BE2C (cell line): ENCODE measurements around the gene TBKBP1.

Experiments
- DNase-seq: peaks from one replicate; pipeline ENCODE4 v3.0.0-alpha.2; 2020
- H3K27me3 ChIP-seq: fragments of 250-450 bp; sonication (Bioruptor Pico); 2 replicates; pipeline ENCODE4 v1.5.1; 2020; ENCODE audit warnings: mild to moderate bottlenecking
- H3K36me3 ChIP-seq: fragments of 250-450 bp; sonication (Bioruptor Pico); 2 replicates; pipeline ENCODE4 v1.5.1; 2020; ENCODE audit warnings: mild to moderate bottlenecking
- H3K4me1 ChIP-seq: fragments of 250-450 bp; sonication (Bioruptor Pico); 2 replicates; pipeline ENCODE4 v1.5.1; 2020
- H3K4me3 ChIP-seq: 2 replicates; pipeline ENCODE4 v1.5.1; 2011; ENCODE audit warnings: low read depth, low read length
- H3K9me3 ChIP-seq: fragments of 250-450 bp; sonication (Bioruptor Pico); 2 replicates; pipeline ENCODE4 v1.5.1; 2020
- TF ChIP-seq, protein P1 (sequence below): IDR thresholded peaks from 2 replicates; pipeline ENCODE4 v1.5.1; 2012; ENCODE audit warnings: mild to moderate bottlenecking, low read depth, low read length

Gene TBKBP1

DNA sequence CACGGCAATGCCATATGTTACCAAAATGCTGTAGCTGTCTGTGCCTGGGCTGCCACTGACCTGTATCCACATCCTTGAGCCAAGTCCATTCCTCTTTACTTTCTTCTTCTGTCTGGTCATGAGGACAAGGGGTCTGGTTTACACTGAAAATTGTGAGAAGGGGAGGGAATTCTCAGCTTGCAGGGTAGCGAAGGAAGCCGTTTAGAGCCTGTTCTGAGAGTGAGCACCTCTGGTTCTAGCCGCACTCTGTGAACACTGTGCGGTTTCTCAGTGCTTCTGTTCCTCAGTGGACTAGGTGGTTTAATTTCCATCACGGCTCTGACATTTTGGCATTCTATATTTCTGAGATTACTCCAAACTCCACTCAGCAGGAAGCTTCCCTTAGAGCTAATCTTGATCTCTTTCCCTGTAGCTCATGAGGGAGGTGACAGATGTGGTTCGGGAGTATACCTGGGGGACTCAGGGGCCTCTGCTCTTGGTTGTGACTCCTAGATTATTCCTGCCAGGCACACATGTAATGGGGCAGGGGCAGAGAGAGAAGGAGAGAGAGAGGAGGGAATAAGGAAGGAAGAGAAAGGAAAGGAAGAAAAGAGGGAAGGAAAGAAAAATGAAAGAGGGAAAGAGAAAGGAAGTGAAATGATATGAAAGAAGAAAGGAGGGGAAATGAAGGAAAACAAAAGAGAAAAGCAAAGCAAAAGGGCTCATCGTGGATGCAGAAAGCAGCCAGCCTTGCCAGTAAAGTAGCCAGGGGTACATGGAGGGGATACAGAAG is 24.9 kb downstream of the TBKBP1 start:
- H3K27me3 ChIP-seq: no peaks in the 10 kb centered on the region
- no peaks in the 10 kb centered on the region for H3K36me3 ChIP-seq
- H3K4me3 ChIP-seq: no peak overlapping the region
- TF ChIP-seq, protein P1, sequence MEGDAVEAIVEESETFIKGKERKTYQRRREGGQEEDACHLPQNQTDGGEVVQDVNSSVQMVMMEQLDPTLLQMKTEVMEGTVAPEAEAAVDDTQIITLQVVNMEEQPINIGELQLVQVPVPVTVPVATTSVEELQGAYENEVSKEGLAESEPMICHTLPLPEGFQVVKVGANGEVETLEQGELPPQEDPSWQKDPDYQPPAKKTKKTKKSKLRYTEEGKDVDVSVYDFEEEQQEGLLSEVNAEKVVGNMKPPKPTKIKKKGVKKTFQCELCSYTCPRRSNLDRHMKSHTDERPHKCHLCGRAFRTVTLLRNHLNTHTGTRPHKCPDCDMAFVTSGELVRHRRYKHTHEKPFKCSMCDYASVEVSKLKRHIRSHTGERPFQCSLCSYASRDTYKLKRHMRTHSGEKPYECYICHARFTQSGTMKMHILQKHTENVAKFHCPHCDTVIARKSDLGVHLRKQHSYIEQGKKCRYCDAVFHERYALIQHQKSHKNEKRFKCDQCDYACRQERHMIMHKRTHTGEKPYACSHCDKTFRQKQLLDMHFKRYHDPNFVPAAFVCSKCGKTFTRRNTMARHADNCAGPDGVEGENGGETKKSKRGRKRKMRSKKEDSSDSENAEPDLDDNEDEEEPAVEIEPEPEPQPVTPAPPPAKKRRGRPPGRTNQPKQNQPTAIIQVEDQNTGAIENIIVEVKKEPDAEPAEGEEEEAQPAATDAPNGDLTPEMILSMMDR: no peak
- peaks cover 5% of the 10 kb centered on the region; the same call in 1 of the 2 replicates for H3K4me1 ChIP-seq
- DNase-seq: no peak
- no peaks in the 10 kb centered on the region for H3K9me3 ChIP-seq

DNA sequence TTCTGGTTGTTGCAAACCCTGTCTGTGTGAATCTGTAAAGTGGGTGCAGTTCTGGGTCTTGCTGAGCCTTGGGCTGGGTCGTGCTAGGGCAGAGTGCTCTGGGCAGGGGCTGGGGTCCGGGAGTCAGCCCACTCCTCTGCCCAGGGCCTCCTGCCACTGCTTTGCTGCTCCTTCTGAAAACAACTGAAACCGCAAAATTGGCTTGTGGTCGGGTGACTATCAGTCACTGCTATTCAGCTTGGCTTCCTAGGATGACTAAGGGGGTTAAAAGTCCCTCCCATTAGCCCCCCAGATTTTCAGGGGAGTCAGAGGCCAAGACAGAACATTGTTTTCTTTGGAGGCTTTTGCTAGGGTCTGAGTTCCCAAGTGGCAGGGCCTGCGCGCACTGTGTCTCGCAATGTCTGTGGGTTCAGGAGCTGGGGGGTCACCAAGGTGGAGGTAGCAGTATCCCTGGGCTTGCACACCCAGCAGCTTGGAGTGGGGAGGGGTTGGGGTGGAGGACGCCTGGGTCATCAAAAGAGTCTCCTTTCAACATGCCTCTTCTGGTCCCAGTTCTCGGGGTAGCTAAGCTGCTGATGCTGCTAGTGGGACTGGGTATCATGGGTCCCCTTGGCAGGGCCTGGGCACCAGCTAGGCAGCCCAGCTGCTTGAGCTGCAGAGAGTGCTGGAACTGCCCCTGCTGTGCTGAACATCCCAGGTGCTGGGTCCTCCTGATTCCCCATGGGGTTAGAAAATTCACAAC is 25.6 kb downstream of the TBKBP1 start:
- no peaks in the 10 kb centered on the region for H3K9me3 ChIP-seq
- H3K27me3 ChIP-seq: no peaks in the 10 kb centered on the region
- TF ChIP-seq, protein P1: no peak
- DNase-seq: no peak
- peaks cover 5% of the 10 kb centered on the region; the same call in 1 of the 2 replicates for H3K4me1 ChIP-seq
- no peak overlapping the region for H3K4me3 ChIP-seq
- H3K36me3 ChIP-seq: no peaks in the 10 kb centered on the region

DNA sequence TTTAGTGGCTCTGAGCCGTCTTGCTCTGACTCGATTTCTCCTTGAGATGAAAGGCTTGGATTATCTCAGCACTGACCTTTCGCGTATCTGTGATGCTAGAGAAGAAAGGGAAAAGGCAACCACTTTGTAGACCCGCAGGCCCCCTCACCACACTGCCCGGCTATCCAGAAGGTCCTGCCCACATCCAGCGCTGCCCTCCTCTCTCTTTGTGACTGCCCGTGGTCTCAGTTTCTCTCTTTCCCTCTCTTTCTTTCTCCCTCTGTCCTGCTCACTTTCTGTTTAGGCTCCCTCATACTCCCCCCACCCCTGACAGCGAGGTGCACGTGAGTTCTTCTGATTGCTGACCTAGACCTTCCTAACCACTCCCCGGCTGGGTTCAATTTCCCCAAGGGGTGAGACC is 26.2 kb downstream of the TBKBP1 start:
- H3K27me3 ChIP-seq: no peaks in the 10 kb centered on the region
- H3K4me1 ChIP-seq: peaks cover 5% of the 10 kb centered on the region; the same call in 1 of the 2 replicates
- TF ChIP-seq, protein P1: no peak
- no peak overlapping the region for H3K4me3 ChIP-seq
- no peaks in the 10 kb centered on the region for H3K36me3 ChIP-seq
- H3K9me3 ChIP-seq: no peaks in the 10 kb centered on the region
- DNase-seq: no peak

DNA sequence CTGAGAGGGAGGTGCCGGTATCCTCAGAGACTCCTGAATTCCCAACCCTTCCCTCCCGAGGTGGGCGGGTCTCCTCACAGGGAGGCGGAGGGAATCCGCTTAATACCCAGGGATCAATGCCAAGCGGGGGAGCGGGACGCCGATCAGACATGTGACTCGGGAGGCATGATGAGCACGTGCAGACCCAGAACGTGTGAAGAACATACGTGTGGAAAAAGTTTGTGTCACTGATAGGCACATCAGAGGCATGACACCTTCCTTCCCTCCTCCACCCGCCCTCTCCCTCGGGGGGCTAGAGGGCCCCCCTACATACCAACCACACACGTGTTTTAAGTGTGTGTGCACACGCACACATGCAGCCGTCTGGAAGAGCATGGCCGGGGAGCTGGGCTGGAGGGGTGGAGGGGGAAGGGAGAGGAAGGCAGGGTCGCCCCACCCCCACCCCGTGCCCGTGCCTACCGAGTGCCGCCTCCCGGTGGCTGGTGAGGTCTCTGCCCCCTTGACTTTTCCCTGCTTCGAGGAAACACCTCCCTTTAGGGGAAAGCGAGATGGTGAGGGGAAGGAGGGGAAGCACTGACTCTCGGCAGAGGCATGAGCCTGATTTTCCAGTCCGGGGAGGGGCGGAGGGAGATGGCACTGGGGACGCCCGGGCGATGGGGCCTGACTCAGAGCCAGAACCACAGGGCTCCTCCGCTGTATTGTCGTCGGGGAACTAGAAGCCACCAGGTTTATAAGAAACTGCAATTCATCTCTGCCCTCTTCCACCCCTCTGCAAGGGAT is 27.0 kb downstream of the TBKBP1 start:
- DNase-seq: peak; percentile 40
- TF ChIP-seq, protein P1: no peak
- peak overlapping the region; percentile 36 for H3K4me3 ChIP-seq
- no peaks in the 10 kb centered on the region for H3K27me3 ChIP-seq
- H3K36me3 ChIP-seq: no peaks in the 10 kb centered on the region
- no peaks in the 10 kb centered on the region for H3K9me3 ChIP-seq
- H3K4me1 ChIP-seq: peaks cover 5% of the 10 kb centered on the region; the same call in 1 of the 2 replicates

DNA sequence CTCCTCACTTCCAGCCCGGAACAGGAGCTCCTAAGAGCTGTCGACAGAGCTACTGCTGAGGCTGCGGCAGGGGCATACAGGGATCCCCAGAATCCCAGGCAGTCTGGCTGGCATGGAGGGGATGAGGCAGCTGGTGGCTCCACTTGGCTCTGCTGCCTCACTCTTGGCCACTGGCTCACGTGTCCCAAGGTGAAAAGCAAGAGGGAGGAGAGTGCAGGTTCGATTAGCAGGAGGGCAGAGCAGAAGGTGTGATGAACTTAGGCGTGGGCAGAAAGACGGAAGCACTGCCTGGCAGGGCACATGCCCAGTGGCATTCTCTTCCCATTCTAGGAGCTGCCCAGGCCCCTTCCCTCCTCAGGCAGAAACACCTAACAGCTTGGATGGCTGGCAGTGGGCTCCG is 27.8 kb downstream of the TBKBP1 start:
- Histone ChIP-seq H3K9me3 (no peaks in the 10 kb centered on the region), H3K36me3 (no peaks in the 10 kb centered on the region), H3K4me1 (peaks cover 5% of the 10 kb centered on the region), H3K4me3 (no peak overlapping the region), H3K27me3 (no peaks in the 10 kb centered on the region)
- no peak for DNase-seq
- TF ChIP-seq, protein P1: no peak
